Right renal pelvis (tissue), 4 donors: ENCODE data around the gene METTL24. TPM values are rescaled to one million over a fixed set of nuclear protein-coding genes. Genes with fewer than 3 reads are reported as not detected.

ENCODE experiments used
- DNase-seq, 4 donors: peaks; one replicate each; pipeline ENCODE4 v3.0.0-alpha.2; 2013; ENCODE audit warnings: low read depth in 4 of 4, low spot score in 3 of 4, missing footprints in 1 of 4
- polyA plus RNA-seq, 4 donors: library from polyadenylated mRNA; unstranded; fragments of 120-200 nt; gene quantifications; one replicate each; pipeline ENCODE4 v1.2.1, GENCODE V29; 2013; ENCODE audit not compliant: insufficient read length in 4 of 4

The METTL24 gene
- polyA plus RNA-seq, 4 donors, result 11.9 to 17.3 (median 14.0) TPM

DNA sequence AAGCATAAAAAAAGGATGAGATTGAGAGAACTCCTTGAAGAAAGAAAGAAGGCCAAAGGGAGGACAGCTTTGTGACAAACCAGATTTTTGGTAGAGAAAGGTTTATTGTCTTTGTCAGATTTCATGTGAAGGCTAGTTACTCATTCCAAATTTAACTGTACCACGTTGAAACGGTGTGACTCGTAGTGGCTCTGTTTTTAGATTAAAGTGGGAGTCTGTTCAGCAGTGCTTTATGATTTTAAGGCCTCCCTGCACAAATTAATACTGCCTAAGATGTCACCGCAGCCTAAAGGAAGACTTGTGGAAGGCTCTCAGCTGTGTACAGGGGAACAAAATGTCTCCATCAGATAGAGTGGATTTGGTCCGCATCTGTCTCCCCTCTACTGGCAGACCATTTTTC is 142.0 kb downstream of the METTL24 start:
- no peak for DNase-seq

DNA sequence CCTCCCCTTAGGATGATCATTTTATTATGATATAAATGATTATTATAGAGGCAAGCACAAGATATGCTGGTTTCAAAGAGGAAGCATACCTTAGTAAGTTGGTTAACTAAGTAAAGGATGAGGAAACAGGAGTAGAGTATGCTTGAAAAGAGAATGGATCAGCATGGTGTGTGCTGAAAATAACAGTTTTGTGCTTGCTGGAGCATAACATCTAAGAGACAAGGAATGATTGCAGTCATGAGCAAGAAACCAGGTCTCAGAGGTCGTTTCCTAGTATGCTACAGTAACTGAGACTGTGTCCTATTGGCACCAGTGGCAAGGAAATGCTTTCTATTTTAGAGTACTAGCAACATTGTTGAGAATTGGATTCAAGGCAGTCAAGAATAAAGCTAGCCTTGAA is 143.8 kb downstream of the METTL24 start:
- DNase-seq, result no peak

DNA sequence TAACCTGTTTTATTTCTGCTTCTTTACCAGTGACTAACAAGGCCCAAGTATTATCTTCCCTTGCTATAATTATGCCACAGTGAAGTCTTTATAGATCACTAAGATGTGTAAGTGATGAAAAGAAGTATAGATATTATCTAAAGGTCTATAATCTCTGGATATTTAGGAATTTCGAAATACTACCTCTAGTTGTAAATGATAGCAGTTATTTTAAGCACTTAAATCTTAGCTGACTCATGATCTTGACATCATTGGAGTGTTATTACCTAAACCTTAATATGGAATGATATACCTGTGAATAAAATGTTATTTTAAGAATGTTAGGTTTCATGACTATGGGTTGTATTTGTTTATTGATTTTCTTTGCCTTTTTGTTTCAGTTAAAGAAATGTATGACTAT is 146.4 kb downstream of the METTL24 start:
- no peak for DNase-seq

DNA sequence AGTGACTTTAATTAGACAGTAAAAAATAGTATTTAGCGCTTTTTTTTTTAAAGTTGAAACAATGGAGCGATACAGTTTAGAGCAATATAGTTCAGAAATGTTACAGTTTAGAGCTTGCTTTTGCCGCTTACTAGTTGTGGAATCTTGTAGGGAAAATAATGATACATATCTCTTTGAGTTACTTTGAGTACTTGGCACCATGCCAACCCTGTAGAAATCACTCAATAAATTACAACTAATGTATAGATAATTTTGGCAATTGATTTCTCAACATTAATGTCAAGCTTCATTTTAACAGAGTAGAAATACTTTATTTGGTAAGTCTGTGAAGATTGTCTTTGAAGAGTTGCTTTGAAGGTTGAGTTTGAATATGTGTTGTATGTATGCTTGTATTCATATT is 150.5 kb downstream of the METTL24 start:
- no peak for DNase-seq

DNA sequence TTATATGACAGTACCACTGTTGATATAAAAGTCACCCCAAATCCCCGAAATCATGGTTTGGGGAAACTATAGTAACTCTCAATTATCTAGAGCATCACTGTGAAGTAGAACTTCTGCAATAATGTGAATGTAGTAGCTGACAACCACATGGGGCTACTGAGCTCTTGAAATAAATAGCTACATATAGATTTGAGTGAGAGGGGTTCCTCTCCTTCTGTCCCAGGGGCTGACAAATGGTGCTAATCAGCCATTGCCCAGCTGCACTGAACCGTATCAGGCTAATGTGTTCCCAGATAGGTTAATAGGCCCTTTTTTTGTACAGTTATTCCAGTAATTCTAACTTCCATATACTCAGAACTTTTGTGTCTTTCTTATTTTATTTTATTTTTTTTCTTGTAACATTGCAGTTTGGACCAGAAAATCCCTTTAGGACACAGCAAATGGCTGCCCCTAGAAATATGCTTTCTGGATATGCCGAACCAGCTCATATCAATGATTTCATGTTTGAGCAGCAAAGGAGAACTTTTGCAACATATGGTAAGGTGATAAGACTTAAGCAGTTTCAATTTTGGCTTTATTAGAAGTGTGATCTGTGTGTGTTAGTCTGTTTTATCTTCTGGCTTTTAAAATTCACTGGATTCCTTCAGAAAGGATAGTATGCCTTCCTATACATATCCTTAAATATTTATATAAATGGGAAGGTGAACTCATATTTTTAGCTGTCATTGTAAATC is 156.8 kb downstream of the METTL24 start:
- no peak for DNase-seq

DNA sequence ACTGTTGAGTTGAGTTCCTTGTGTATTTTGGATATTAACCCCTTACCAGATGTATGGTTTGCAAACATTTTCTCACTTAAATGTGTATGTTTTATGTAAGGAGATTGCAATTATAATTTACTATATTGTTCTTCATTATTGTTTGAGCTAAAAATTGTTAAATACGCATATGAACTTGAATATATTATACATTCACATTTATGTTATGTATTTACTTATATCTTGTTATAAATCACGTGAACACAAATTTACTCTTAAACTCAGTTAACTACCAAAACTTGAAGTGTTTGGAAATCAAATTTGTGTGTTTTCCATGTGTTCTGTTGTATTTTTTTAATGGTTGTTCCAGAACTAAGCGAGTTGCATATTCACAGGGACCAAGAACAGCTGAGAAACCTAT is 159.6 kb downstream of the METTL24 start:
- no peak for DNase-seq

DNA sequence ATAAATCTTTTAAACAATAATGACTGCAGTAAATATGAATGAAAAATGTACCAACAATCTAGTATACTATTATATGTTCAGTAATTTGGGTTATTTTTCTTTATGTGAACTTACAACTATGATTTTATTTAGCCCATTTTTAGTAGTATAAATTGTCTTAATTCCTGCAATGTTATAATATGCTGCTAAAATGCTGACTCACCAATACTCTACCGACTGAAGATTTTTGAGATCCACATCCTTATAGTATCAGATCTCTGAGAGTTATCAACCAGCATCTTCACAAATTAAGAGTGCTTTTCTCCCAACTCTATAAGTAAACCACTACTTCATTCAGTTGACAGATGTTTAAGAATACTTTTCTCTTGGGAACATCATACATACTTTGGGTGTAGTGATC is 161.3 kb downstream of the METTL24 start:
- no peak for DNase-seq

DNA sequence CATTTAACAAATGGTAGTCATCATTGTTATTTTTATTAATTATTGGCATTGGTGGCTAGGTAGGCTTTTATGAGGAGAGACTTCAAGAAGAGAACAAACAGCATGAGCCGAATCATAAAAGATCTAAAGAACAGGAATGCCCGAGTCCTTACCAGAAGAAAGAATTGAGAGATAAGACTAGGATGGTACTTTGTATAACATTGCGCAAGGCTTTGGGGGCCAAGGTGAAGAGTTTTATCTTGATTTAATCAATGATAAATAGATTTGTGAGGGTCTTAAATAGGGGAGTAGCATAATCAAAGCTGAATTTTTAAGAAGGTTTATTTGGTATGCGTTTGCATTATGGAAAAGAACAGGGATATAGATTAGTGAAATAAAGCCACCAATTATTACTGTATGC is 162.5 kb downstream of the METTL24 start:
- DNase-seq, result no peak

Other genes with a start within 250 kb of the METTL24 start
- 10 to 100 TPM; 47.1 to 63.6 (median 56.3) TPM for gene WASF1, start 178.7 kb downstream of the METTL24 start, polyA plus RNA-seq
- 10 to 100 TPM; 28.3 to 37.0 (median 33.0) TPM for gene CDC40, start 177.9 kb downstream of the METTL24 start, polyA plus RNA-seq
- 1 to 10 TPM in 1 of 4 donors, under 1 TPM in 3; 0.43 to 1.2 (median 0.79) TPM for gene DDO, start 57.2 kb upstream of the METTL24 start, polyA plus RNA-seq
- gene SLC22A16, start 118.3 kb upstream of the METTL24 start, polyA plus RNA-seq, result under 1 TPM; 0.25 to 0.63 (median 0.38) TPM